Activated CD4-positive, CD25-positive, alpha-beta regulatory T cell treated with anti-CD3 and anti-CD28 coated beads, Interleukin-2, amount 50 U/mL, for 72 hours (primary cell): ENCODE data around the gene KRT26.

ENCODE experiments used
- DNase-seq: peaks from one replicate; pipeline ENCODE4 v3.0.0; 2021

Gene KRT26

GRCh38 chr17:40722241-40722640, 49.8 kb downstream of the KRT26 start:
- no peak for DNase-seq

GRCh38 chr17:40720899-40721298, 51.1 kb downstream of the KRT26 start:
- DNase-seq, result no peak

- no peak for DNase-seq
Measured at GRCh38 chr17:40718930-40719329, 53.1 kb downstream of the KRT26 start.

- DNase-seq, result no peak
Measured at GRCh38 chr17:40717776-40718175, 54.2 kb downstream of the KRT26 start.
